ENCODE results near the gene DEFB118.

Gene DEFB118

GRCh38 chr20:31410011-31410410, 41.6 kb downstream of the DEFB118 start:
- ChIA-PET CTCF (no interaction called here), POLR2A (ENCODE audit: low non-redundant PET) (no interaction called here)
- TF ChIP-seq CTCF (conservative IDR thresholded peaks at IDR 0.05; ENCODE audit: low read depth): no peak
- no peak for DNase-seq (ENCODE audit: low spot score)
- no peak overlapping the region for H3K27ac ChIP-seq

DNA sequence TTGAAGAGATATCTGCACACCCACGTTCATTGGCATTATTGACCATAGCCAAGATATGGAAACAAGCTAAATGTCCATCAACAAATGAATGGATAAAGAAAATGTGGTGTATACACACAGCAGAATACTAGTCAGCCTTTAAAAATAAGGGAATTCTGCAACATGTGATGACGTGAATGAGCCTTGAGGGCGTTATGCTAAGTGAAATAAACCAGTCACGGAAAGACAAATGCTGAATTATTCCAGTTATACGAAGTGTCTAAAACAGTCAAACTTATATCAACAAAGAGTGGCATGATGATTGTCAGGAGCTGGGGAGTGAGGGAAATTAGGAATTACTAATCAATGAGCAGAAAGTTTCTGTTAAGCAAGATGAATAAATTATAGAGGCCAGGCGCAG, 46.0 kb downstream of the DEFB118 start:
- DNase-seq (ENCODE audit: low spot score): no peak
- no peak overlapping the region for H3K27ac ChIP-seq
- CTCF ChIA-PET: interaction anchor here (0.6 kb wide), 1 partner anchor 67 kb away, joined by 3 read pairs; no protein-coding TSS in a partner anchor
- TF ChIP-seq CTCF (conservative IDR thresholded peaks at IDR 0.05; ENCODE audit: low read depth): no peak
- POLR2A ChIA-PET (ENCODE audit: low non-redundant PET): no interaction called here

- ChIA-PET CTCF (no interaction called here), POLR2A (ENCODE audit: low non-redundant PET) (no interaction called here)
- no peak for TF ChIP-seq CTCF (conservative IDR thresholded peaks at IDR 0.05; ENCODE audit: low read depth)
- no peak overlapping the region for H3K27ac ChIP-seq
- DNase-seq (ENCODE audit: low spot score): no peak
These were observed 47.3 kb downstream of the DEFB118 start for GRCh38 chr20:31415653-31416052.

DNA sequence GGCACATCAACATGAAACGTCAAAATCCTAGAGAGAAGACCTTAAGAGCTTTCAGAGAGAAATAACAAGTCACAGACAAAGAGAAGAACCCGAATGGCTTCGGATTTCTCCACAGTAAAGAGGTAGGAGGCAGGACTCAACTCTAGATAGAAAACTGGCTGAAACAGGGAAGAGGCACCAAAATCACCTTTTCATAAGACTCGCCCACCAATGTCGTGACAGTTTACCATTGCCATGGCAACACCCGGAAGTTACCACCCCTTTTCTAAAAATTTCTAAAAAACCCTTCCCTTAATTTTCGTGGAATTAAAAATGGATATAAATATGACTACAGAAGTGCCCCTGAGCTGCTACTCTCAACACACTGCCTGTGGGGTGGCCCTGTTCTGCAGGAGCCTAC, 49.9 kb downstream of the DEFB118 start:
- H3K27ac ChIP-seq: no peak overlapping the region
- TF ChIP-seq CTCF (conservative IDR thresholded peaks at IDR 0.05; ENCODE audit: low read depth): no peak
- ChIA-PET CTCF (no interaction called here), POLR2A (ENCODE audit: low non-redundant PET) (no interaction called here)
- DNase-seq (ENCODE audit: low spot score): no peak

All from RWPE1 (cell line).